Measurements from ENCODE around the gene LONRF2. TPM values are rescaled to one million over a fixed set of nuclear protein-coding genes. Genes with fewer than 3 reads are reported as not detected.

Gene LONRF2
- total RNA-seq, 2 donors from 2014 or later, result 15.7 to 19.2 TPM

DNA sequence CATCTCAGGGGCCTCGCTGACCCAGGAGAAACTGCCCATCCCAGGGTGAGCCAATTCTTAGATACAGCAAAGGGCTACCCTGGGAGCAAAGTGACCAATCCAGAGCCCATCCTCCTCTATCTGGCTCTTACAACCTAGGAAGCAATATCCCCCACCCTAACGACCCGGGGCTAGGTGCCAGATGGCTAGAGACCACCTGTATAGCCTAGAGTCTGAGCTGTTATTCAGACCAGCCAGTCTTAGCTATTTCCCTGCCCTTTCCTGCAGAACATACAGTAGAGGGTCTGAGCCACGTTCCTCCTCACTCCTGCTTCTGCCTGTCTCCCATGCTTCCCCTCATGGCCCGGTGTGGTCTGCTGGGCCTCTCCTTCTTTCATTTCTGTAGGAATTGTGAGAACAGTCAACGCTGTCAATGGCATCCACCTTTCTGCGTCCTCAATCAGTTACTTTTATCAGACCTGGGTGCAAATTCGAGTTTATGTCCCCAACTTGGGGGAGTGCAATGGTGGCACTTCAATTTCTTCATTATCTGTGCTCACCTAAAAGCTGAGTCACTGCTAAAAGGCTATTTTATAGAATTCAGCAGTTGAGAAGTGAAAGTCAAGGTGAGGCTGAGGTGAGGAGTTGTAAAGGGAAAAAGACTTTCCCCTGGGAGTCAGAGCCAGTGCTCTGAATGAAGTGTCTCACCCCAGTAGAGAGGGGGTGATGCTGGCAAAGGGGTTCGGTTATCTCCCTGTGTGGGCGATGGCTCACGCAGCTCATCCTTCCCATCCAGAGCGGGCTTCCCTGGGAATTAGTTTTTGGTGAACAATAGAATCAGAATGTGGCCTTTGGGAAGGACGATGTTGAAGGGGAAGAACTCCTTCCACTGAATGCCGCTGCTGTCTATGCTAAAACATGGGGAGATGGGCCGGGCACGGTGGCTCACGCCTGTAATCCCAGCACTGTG, 42.4 kb downstream of the LONRF2 start:
- intact Hi-C loops (cut with DNase I), result no loop called here

DNA sequence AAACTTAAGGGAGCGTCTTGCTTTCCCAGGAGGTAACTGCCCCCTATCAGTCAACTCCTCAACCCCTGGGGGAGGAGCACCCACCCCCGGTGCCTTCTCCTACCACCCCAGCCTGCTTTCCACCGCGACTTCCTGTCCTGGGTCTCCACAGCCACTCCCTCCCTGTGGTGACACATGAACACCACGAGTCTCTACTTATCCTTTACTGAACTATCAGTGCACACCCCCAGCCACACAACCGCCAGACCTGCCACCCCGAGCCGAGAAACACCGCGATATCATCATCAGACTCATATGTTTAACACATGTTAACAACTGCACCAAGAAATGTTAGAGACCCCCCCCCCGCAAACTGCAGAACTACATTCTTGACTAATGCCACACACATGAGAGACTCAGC, 43.3 kb downstream of the LONRF2 start:
- DNase-seq (ENCODE audit: low spot score), result no peak
- intact Hi-C loops (cut with DNase I), result no loop called here

More for the DNA sequence above, 42.4 kb downstream of the LONRF2 start:
- no peak for DNase-seq (ENCODE audit: low spot score)

DNA sequence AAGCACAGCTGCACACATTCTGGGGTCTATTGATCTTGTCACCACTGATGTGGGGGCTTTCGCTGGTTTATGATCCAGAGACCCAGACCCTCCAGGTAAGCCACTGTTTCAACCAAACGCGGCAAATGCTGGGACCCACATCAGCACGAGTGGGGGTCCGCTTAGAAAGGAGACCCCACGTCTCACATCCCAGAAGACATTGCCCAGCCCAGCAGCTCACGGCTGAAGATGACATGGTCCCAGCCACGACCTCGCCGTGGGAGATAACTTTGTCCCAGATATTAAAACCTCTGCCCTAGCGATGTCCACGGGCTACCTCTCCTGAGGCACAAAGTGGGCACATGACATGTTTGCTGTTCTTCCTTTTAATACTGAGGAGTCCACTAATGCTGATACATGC, 43.8 kb downstream of the LONRF2 start:
- no peak for DNase-seq (ENCODE audit: low spot score)
- intact Hi-C loops (cut with DNase I), result no loop called here

DNA sequence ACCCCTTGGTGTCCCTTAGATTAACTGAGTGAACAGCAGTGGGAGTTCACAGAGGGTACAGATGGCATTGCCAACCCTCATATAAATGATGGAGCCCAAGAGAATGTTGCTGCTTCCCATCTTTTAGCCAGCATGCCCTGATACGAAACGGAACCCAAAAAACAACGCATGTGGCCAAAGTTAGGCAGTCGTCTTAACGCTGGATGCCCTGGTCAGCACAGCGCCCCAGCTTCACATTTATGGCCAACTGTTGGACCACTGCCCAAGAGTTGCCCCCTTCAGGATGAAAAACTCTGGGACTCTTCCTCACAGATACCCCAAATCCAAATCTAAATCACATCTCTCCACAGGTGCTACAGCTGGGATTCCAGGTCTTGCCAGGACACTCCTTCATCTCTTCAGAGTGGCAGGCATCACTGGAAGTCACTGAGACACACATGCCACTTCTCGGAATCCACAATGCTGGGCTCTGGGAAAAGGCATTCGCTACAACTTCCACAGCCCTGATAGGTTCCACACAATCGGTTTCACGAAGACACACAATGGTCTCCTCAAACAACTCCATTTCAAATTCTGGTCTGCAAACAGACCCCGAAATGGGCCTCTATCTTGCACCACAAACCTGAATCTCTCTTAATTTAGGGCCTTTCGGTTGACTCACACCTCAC, 44.6 kb downstream of the LONRF2 start:
- intact Hi-C loops (cut with DNase I), result no loop called here
- no peak for DNase-seq (ENCODE audit: low spot score)

DNA sequence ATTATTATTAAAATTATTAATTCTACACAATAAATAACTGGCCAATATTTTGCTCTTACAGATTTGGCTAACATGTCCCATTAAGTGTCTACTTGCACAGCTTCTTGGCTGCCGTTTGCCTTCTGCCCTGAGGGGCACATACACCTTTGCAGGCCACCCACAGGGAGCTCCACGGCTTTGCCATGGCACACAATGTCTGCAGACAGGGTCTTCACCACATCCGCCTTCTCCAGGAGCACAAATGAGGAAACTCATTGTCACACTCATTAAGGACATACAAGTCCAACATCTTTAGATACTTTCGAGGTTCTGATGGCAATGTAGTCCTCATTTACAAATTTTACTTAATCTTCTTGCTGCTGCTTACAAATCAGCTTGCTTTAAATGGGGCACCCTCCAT, 45.6 kb downstream of the LONRF2 start:
- no peak for DNase-seq (ENCODE audit: low spot score)
- intact Hi-C loops (cut with DNase I), result no loop called here

DNA sequence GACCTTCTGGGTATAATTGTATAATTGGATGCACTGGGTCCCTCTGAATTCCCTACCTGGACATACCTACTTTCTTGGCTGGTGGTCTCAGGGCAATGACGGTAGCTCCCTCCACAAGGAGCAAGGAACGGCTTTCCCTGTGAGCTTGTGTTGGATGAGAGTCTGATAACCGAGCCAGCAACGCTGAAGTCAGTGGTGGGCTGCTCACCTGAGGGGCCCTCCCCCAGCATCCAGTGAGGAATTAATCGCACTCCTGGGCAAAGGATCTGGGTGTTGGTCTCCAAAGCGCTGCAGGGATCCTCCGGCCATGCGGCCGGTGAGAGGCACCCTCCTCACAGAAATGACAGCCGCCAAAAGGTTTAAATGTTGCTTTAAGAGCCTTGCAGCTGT, 47.1 kb downstream of the LONRF2 start:
- no peak for DNase-seq (ENCODE audit: low spot score)
- intact Hi-C loops (cut with DNase I), result no loop called here

DNA sequence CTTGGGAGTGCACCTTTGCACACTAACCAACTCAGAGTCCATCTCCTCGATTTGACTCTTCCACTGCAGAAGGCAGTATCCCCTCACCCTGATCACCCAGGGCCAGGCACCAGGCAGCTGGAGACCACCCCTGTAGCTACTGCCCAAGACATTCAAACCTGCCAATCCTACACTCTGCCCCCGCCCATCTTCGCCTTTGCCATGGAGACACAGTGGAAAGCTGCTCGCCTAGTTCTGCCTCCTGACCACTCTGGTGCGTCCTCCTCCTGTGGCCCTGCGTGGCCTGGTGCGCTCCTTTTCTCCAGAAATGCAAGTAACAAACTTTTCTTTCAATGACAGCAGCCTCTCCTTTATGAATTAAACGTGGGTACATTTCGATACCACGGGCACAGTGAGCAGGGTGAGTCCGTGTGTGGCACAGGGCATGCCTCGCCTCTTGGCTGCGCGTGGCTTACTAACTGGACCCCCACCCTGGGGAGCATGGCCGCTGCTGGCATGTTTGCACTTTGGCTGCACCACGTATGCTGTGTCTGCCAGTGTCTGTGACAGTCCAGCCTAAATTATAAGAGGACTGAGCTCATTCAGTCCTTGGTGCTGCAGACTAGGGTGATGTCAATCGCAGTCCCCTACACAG, 47.6 kb downstream of the LONRF2 start:
- no peak for DNase-seq (ENCODE audit: low spot score)
- intact Hi-C loops (cut with DNase I), result no loop called here

DNA sequence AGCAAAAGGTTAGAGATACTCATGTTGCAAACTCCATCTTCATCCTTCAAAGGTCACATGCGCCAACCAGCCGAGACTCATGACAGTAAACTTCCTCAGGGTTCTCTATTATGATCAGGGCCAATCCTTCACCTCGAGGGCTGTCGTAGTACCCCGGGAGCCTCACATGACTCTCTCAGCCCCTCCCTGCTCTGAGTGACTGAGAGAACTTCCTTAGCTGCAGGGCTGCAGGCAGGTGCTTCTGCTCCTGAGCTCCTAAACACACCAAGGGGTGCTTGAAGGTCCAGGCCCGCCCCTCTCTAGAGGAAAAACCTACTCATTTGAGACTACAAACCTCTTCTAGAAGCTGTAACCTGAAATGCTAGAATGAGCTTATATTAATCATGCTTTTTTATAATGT, 48.2 kb downstream of the LONRF2 start:
- intact Hi-C loops (cut with DNase I), result no loop called here
- no peak for DNase-seq (ENCODE audit: low spot score)

DNA sequence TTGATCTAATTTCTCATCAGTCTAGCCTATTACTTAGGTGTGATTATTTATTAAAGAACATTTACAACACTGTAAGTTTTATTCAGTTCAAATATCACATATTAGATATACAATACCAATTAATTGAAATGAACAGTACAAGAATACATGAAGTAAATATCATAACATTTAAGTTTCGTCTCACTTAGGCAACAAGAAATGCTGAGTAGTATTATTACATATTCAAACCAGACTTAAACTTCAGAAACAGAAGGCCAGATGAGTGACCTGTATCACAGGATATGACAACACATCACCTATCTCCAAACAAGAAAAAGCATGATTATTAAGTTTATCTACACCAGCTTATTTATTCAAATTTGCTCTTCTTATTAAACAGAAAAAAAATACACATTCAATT, 48.9 kb downstream of the LONRF2 start:
- intact Hi-C loops (cut with DNase I), result no loop called here
- no peak for DNase-seq (ENCODE audit: low spot score)

DNA sequence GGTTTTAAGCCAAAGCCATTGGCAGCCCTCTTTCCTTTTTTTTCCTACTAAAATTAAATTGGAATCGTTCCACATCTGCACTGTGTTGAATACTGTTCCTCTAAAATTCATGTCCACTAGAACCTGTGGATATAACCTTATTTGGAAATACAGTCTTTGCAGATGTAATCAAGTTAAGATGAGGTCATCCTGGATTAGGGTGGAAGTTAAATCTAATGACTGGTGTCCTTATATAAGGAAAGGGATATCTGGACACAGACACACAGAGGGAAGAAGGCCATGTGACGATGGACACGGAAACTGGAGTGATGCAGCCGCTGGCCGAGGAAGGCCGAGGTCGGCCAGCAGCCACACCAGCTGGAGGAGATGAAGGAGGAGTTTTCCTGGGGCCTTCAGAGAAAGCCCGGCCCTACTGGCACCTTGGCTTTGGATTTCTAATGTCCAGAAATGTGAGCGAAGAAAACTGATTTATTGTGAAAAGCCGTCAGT, 49.4 kb downstream of the LONRF2 start:
- intact Hi-C loops (cut with DNase I), result no loop called here
- DNase-seq (ENCODE audit: low spot score), result peak; percentile 91

DNA sequence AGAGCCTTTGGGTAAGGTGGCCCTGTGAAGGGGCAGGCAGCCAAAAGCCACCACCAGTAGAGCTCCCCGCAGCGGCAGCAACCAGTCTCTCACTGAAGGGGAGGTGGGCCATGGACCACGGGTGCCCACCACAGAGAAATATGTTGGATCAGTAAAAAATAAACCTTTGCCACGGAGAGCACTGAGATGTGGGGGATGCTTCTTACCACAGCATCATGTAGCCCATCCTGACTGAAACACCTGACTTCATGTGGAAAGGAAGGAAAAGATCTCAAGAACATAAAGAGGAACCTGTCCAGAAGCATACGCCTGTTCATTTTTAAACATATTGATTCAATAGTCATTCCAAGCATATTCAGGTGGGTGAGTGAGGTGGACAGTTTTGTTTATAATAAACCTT, 51.1 kb downstream of the LONRF2 start:
- intact Hi-C loops (cut with DNase I), result no loop called here
- DNase-seq (ENCODE audit: low spot score), result no peak

DNA sequence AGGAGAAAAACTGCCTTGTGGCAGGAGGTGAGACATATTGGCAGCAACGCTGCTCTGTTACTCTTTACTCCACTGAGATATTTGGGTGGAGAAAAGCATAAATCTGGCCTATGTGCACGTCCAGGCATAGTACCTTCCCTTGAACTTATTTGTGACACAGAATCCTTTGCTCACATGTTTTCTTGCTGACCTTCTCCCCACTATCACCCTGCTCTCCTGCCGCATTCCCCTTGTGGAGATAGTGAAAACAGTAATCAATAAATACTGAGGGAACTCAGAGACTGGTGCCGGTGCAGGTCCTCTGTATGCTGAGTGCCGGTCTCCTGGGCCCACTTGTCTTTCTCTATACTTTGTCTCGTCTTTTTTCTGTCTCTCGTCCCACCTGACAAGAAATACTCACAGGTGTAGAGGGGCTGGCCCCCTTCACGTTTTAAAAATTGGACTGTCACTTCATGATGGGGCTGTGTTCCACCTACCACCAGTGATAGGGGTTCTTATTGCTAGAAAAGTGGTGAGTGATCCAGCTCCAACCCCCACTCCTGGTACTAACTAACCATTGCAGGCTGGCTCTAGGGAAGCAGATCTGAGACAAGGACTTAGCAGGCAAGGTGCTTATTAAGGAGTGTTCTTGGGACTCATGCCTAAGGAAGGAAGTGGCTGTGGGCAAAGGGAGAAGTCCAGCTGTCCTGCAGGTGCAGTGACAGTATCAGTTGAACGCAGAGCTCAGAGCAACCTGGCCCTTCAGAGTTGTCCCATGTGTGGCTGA, 51.7 kb downstream of the LONRF2 start:
- no peak for DNase-seq (ENCODE audit: low spot score)
- intact Hi-C loops (cut with DNase I), result no loop called here

DNA sequence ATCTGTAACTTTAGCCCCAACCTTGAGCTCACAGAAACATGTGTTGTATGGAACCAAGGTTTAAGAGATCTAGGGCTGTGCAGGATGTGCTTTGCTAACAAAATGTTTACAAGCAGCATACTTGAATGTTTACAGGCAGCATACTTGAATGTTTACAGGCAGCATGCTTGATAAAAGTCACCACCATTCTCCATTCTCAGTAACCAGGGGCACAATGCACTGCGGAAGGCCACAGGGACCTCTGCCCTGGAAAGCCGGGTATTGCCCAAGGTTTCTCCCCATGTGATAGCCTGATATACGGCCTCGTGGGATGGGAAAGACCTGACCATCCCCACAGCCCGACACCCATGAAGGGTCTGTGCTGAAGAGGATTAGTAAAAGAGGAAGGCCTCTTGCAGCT, 52.4 kb downstream of the LONRF2 start:
- DNase-seq (ENCODE audit: low spot score), result no peak
- intact Hi-C loops (cut with DNase I), result no loop called here

DNA sequence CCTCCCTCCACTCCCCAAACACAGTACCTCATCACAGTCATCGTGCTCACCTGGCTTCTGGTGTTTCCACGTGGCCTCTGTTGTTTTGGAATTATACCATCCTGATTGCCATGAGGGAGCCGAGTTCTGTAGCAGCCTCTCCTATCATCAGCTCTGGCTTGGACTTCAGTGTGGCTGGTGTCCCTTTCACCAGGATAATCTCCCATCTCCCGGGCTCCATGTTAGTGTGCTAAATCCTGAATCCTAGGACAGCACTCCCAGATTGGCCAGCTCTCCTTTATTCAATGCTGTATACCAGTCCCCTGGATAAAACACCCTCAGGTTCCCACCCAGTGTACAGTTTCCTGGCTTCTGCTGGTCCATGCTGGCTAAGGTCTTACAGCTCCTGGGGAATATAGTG, 53.3 kb downstream of the LONRF2 start:
- DNase-seq (ENCODE audit: low spot score), result no peak
- intact Hi-C loops (cut with DNase I), result no loop called here

DNA sequence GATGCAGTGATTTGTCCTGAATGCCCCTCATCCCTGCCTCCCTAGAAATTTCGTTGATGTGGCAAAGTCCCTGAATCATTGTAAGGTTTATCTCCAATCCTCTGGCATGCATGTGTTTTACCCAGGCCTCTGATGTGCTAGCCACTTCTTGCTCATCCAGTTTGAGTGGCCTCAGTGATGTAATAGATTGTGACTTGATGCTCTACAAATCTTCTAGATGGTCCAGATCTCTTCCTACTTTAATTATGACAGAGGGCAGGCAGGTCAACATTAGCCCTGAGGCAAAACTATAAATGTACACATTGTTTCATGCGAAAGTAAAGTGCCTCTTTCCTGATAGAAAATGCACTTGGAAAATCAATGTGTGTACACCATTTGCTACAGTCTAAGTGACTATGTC, 54.5 kb downstream of the LONRF2 start:
- DNase-seq (ENCODE audit: low spot score), result no peak
- intact Hi-C loops (cut with DNase I), result no loop called here

DNA sequence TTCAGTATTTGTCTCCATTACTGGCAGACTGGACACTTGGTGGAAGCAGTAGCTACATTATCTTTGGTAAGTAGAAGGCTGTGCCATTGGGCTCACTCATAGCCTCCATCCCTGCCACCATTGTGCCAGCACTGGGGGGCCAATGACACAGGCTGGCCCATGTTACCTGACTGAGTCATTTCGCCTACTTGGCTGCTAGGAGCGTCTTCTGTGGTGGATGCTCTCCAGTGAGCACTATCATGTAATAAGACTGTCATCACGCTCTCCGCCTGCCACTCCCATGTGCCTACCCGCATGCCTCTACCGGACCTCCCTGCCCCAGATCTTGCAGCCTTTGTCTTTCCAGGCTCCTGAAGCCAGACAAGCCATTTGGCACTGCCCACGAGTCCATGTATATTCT, 56.2 kb downstream of the LONRF2 start:
- intact Hi-C loops (cut with DNase I), result no loop called here
- no peak for DNase-seq (ENCODE audit: low spot score)

DNA sequence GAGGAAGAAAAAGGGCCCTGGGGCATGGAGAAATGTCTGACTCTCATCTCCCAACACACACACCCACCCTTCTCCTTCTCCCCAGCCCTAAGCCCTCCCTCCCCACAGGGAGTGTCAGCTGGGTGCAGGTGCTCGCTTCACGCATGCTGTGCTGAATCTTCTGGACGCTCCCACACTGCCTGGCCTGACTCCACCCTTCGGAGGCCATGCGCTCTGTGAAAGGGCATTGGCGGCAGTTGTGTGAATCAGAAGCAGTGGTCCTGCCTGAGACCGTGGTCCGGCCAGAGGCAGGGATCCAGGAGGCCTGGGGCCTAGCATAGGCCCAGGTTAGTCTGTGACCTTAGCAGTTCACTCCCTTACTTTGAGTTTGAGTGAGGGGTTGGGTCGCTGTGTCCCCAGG, 57.1 kb downstream of the LONRF2 start:
- DNase-seq (ENCODE audit: low spot score), result no peak
- intact Hi-C loops (cut with DNase I), result no loop called here

DNA sequence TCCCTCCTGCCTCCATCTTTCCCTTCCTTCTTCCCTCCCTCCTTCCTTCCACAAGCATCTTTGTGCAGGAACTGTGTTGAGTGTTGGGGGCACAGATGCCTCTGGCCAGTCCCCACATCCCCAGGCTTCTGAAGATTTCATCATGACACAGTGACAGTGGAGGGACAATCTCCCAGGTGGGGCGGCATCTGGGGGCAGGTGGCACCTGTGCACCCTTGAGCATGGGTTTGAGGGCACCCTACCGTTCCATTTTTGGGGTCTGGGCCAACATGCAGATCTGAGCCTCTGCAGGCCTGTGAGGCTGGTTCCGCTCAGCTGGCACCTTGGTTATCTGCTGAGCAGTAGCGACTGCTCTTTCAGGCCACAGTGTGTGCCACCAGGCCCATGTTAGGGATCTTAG, 57.6 kb downstream of the LONRF2 start:
- intact Hi-C loops (cut with DNase I), result loop anchor here (5.0 kb wide), 2 partner anchors 118 to 712 kb away; no protein-coding TSS in a partner anchor
- DNase-seq (ENCODE audit: low spot score), result no peak

DNA sequence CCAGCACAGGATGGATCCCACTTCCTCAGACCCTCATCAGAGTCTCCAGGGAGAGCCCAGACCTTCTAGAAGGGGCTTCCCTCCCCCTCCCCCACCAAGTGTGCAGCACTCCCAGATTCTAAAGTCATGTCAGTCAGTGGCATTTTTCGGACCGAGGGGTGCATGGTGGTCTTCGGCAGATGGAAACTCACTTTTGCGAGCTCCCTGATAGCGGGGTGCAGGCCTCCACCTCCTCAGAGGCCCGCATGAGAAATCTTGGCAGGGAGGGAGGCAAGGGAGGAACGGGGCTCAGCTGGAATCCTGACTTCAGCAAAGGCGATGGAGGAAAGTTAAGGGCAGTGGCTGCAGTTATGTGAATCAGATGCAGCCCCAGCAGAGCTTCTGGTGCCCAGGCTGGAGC, 58.2 kb downstream of the LONRF2 start:
- DNase-seq (ENCODE audit: low spot score), result no peak
- intact Hi-C loops (cut with DNase I), result loop anchor here (5.0 kb wide), 2 partner anchors 118 to 712 kb away; no protein-coding TSS in a partner anchor
